ENCODE measurements around the gene MSH3.
"Not testable (repeated sequence)": the region's sequence is repeated elsewhere in the genome, so short reads cannot be mapped to it uniquely, and the experiment has no call there.

The MSH3 gene

GRCh38 chr5:80725446-80725845, 71.0 kb downstream of the MSH3 start:
- no peaks in the 10 kb centered on the region for H3K4me1 Mint-ChIP-seq (ENCODE audit: low read depth in 2 of 2)
- ATAC-seq (replicated peaks) (no peak), DNase-seq (no peak)
- H3K27me3 Mint-ChIP-seq: no peaks in the 10 kb centered on the region
- H3K9me3 Mint-ChIP-seq: no peaks in the 10 kb centered on the region
- no peak overlapping the region for H3K4me3 Mint-ChIP-seq
- no peak overlapping the region for H3K27ac Mint-ChIP-seq
- peaks cover 12% of the 10 kb centered on the region for H3K36me3 Mint-ChIP-seq (ENCODE audit: insufficient read depth)

DNA sequence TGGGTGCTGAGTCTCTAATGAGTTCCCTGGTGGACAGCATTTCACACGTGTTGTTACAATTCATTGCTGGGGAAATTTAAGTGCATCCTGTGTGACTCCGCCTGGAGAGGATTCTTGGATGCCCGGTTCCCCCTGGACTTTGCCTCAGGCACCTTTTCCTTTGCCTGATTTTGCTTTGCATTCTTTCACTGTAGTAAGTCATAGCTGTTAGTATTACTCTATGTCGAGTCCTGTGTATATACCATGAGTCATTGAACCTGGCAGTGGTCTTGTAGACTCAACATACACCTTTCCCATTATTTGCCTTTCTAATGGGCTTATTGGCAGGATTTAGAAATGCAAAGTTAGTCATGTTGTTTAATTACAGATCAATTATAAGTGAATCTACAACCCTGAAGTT, 82.3 kb downstream of the MSH3 start:
- no peaks in the 10 kb centered on the region for H3K9me3 Mint-ChIP-seq
- no peak for DNase-seq
- H3K36me3 Mint-ChIP-seq (ENCODE audit: insufficient read depth): no peaks in the 10 kb centered on the region
- no peak for ATAC-seq (replicated peaks)
- H3K4me1 Mint-ChIP-seq (ENCODE audit: low read depth in 2 of 2): peaks cover 15 to 32% of the 10 kb centered on the region in 2 donors
- H3K27me3 Mint-ChIP-seq: no peaks in the 10 kb centered on the region
- H3K4me3 Mint-ChIP-seq: no peak overlapping the region
- no peak overlapping the region for H3K27ac Mint-ChIP-seq

DNA sequence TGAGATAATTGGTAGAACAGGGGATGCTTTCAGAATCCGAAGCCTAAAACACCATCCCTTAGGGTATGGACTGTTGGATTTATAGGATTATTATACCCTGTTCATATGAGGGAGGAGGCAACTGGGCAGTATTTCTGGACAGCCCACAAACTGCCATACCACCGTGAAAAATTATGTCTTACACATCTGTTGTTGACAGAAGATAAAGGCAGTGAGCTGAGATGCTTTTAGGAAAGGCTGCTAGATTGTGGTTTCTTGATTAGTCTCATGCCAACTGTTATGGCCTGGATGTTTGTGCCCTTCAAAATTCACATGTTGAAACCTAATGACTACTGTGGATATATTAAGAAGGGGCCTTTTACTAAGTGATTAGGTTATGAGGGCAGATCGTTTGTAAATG, 84.0 kb downstream of the MSH3 start:
- Mint-ChIP-seq H3K27ac (peak overlapping the region; percentile 50 to 66), H3K36me3 (ENCODE audit: insufficient read depth) (peaks cover 4% of the 10 kb centered on the region), H3K4me1 (ENCODE audit: low read depth in 2 of 2) (peaks cover 15 to 35% of the 10 kb centered on the region in 2 donors), H3K9me3 (no peaks in the 10 kb centered on the region), H3K4me3 (no peak overlapping the region), H3K27me3 (no peaks in the 10 kb centered on the region)
- no peak for DNase-seq
- no peak for ATAC-seq (replicated peaks)

DNA sequence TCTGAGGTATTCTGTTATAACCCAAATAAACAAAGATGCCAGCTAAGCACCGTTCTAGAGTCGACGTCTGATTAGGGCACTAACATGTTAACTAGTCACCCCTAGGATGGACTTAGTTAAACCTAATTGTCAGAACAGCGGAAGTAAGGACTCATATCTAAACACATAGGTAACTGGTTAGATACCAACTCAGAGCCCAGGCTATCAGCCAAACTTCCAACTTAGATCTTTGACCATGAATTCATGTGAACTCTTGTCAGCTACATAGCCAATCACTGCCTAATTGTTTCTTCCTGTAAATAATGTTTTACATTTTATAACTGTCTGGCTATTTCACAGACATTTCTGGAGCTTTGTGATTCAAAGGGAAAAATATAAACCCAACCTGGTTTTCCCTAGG, 84.6 kb downstream of the MSH3 start:
- H3K27me3 Mint-ChIP-seq: no peaks in the 10 kb centered on the region
- no peak for ATAC-seq (replicated peaks)
- H3K36me3 Mint-ChIP-seq (ENCODE audit: insufficient read depth): peaks cover 4% of the 10 kb centered on the region
- peaks cover 15 to 35% of the 10 kb centered on the region in 2 donors for H3K4me1 Mint-ChIP-seq (ENCODE audit: low read depth in 2 of 2)
- H3K27ac Mint-ChIP-seq: peak overlapping the region; percentile 50 to 66
- no peak for DNase-seq
- H3K9me3 Mint-ChIP-seq: no peaks in the 10 kb centered on the region
- H3K4me3 Mint-ChIP-seq: no peak overlapping the region

GRCh38 chr5:80739496-80739895, 85.0 kb downstream of the MSH3 start:
- Mint-ChIP-seq H3K36me3 (ENCODE audit: insufficient read depth) (peaks cover 4% of the 10 kb centered on the region), H3K27me3 (no peaks in the 10 kb centered on the region)

DNA sequence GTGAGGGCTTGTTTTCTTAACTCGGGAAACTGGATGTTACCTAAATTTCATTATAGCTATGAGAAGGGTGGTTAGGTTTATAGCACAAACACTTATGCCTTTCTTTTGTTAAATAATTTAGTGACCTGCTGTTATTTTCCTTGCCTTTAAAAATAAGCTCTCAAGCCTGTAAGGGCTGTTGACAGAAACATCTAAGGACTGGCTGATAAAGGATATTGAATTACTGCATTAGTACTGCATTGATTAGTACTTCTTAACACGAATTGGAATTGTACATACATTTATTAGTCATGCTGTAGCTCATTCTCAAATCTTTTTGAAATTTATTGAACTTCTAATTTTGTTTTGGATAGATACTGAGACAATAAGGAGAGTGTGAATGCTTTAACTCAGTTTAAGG, 85.4 kb downstream of the MSH3 start:
- no peak overlapping the region for H3K4me3 Mint-ChIP-seq
- H3K27me3 Mint-ChIP-seq: no peaks in the 10 kb centered on the region
- H3K36me3 Mint-ChIP-seq (ENCODE audit: insufficient read depth): peaks cover 7% of the 10 kb centered on the region
- no peaks in the 10 kb centered on the region for H3K9me3 Mint-ChIP-seq
- DNase-seq (no peak), ATAC-seq (replicated peaks) (no peak)
- H3K27ac Mint-ChIP-seq: peak overlapping the region; percentile 66 to 94
- peaks cover 22 to 43% of the 10 kb centered on the region in 2 donors for H3K4me1 Mint-ChIP-seq (ENCODE audit: low read depth in 2 of 2)

More at GRCh38 chr5:80739496-80739895, 85.0 kb downstream of the MSH3 start:
- Mint-ChIP-seq H3K4me3 (no peak overlapping the region), H3K9me3 (no peaks in the 10 kb centered on the region), H3K4me1 (ENCODE audit: low read depth in 2 of 2) (peaks cover 18 to 39% of the 10 kb centered on the region in 2 donors), H3K27ac (peak overlapping the region; percentile 66 to 94)
- ATAC-seq (replicated peaks): no peak
- DNase-seq: no peak

- H3K36me3 Mint-ChIP-seq (ENCODE audit: insufficient read depth); H3K9me3 Mint-ChIP-seq; DNase-seq; ATAC-seq (replicated peaks); H3K27me3 Mint-ChIP-seq: not testable (repeated sequence)
- H3K4me1 Mint-ChIP-seq (ENCODE audit: low read depth in 2 of 2): peaks cover 26 to 45% of the 10 kb centered on the region in 2 donors
- peak overlapping the region in 1 of 2 donors; percentile 48 for H3K4me3 Mint-ChIP-seq
- H3K27ac Mint-ChIP-seq: peak overlapping the region; percentile 66 to 94
These were observed 86.0 kb downstream of the MSH3 start for GRCh38 chr5:80740488-80740887.

- Mint-ChIP-seq H3K4me3 (peak overlapping the region; percentile 48 to 79), H3K27ac (peak overlapping the region; percentile 66 to 94), H3K4me1 (ENCODE audit: low read depth in 2 of 2) (peaks cover 28 to 48% of the 10 kb centered on the region in 2 donors), H3K36me3 (ENCODE audit: insufficient read depth) (peaks cover 7% of the 10 kb centered on the region), H3K9me3 (no peaks in the 10 kb centered on the region), H3K27me3 (no peaks in the 10 kb centered on the region)
- ATAC-seq (replicated peaks) (peak; percentile 61), DNase-seq (no peak)
These were observed 86.5 kb downstream of the MSH3 start for GRCh38 chr5:80740999-80741398.

DNA sequence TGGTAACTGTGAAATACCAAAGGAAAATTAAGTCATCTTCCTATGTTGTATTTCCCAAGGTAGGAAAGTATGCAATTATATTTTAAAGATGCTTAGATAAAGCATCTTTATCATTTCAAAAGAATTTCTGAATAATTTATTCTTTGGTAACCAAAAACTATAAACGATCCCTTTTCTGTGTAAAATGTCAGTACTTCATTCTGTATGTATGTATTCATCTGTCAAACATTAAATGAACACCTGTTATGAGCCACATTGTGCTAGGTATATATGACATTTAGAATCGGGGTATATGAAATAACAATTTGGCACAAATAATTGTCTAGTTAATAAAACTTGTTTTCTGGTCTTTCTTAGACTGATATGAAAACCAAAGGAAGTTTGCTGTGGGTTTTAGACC, 89.7 kb downstream of the MSH3 start:
- peaks cover 24 to 32% of the 10 kb centered on the region in 2 donors for H3K4me1 Mint-ChIP-seq (ENCODE audit: low read depth in 2 of 2)
- H3K36me3 Mint-ChIP-seq (ENCODE audit: insufficient read depth): peaks cover 7% of the 10 kb centered on the region
- peak overlapping the region; percentile 13 to 20 for H3K27ac Mint-ChIP-seq
- no peaks in the 10 kb centered on the region for H3K9me3 Mint-ChIP-seq
- peak overlapping the region; percentile 1 to 27 for H3K4me3 Mint-ChIP-seq
- ATAC-seq (replicated peaks) (no peak), DNase-seq (no peak)
- no peaks in the 10 kb centered on the region for H3K27me3 Mint-ChIP-seq

DNA sequence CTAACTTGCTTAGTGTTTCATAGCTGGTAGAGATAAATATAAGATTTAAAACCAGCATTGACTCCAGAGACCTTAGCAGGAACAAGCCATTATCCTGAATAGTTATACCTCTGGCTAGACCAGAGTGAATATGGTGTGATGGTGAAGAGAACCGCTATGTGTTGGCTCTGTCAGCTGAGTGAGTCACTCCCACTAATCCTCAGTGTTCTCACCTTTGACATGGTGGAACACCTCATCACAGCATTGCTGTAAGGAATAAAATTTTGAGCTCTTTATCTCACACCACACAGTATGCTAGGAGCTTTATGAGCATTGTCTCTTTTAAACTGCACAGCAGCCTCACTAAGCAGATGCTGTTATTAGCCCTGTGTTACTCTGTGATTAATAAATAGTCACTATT, 91.0 kb downstream of the MSH3 start:
- peaks cover 24 to 27% of the 10 kb centered on the region in 2 donors for H3K4me1 Mint-ChIP-seq (ENCODE audit: low read depth in 2 of 2)
- peak overlapping the region in 1 of 2 donors; percentile 27 for H3K4me3 Mint-ChIP-seq
- H3K36me3 Mint-ChIP-seq (ENCODE audit: insufficient read depth): peaks cover 7% of the 10 kb centered on the region
- DNase-seq: no peak
- peak overlapping the region in 1 of 2 donors; percentile 67 for H3K27ac Mint-ChIP-seq
- peak; percentile 29 for ATAC-seq (replicated peaks)
- no peaks in the 10 kb centered on the region for H3K27me3 Mint-ChIP-seq
- H3K9me3 Mint-ChIP-seq: no peaks in the 10 kb centered on the region

DNA sequence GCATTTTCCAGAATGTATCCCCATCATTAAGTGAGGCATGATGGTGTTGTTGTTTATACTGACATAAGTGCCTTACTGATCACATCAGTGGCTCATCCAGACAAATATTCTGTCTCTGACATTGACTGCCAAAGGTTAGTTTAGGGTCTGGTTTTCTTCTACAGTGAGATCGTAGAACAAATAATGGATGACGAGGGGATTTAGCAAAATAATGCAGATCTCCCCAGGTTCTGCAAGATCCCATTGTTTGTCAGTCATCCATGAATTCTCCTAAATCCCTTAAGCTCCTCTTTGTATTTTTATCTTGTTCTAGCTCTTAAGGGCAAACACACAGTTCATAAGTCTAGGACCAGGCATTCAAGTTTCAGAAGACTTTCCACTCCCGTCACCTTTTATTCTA, 93.5 kb downstream of the MSH3 start:
- Mint-ChIP-seq H3K4me3 (no peak overlapping the region), H3K36me3 (ENCODE audit: insufficient read depth) (peaks cover 3% of the 10 kb centered on the region), H3K27ac (no peak overlapping the region), H3K9me3 (no peaks in the 10 kb centered on the region), H3K27me3 (no peaks in the 10 kb centered on the region), H3K4me1 (ENCODE audit: low read depth in 2 of 2) (peaks cover 13 to 16% of the 10 kb centered on the region in 2 donors)
- DNase-seq: no peak
- no peak for ATAC-seq (replicated peaks)

GRCh38 chr5:80752427-80752826, 98.0 kb downstream of the MSH3 start:
- Mint-ChIP-seq H3K4me3 (no peak overlapping the region), H3K27ac (peak overlapping the region in 1 of 2 donors; percentile 29), H3K36me3 (ENCODE audit: insufficient read depth) (peaks cover 6% of the 10 kb centered on the region), H3K9me3 (no peaks in the 10 kb centered on the region), H3K27me3 (no peaks in the 10 kb centered on the region), H3K4me1 (ENCODE audit: low read depth in 2 of 2) (peaks cover 24 to 31% of the 10 kb centered on the region in 2 donors)
- DNase-seq (no peak), ATAC-seq (replicated peaks) (no peak)

- Mint-ChIP-seq H3K27ac (peak overlapping the region in 1 of 2 donors; percentile 86), H3K27me3 (no peaks in the 10 kb centered on the region), H3K36me3 (ENCODE audit: insufficient read depth) (peaks cover 6% of the 10 kb centered on the region), H3K9me3 (no peaks in the 10 kb centered on the region), H3K4me3 (no peak overlapping the region), H3K4me1 (ENCODE audit: low read depth in 2 of 2) (peaks cover 32 to 40% of the 10 kb centered on the region in 2 donors)
- DNase-seq (no peak), ATAC-seq (replicated peaks) (no peak)
These were observed 99.3 kb downstream of the MSH3 start for GRCh38 chr5:80753712-80754111.

GRCh38 chr5:80754900-80755299, 100.4 kb downstream of the MSH3 start:
- peaks cover 39 to 50% of the 10 kb centered on the region in 2 donors for H3K4me1 Mint-ChIP-seq (ENCODE audit: low read depth in 2 of 2)
- H3K27me3 Mint-ChIP-seq: no peaks in the 10 kb centered on the region
- H3K4me3 Mint-ChIP-seq: peak overlapping the region; percentile 59 to 68
- ATAC-seq (replicated peaks): no peak
- peak overlapping the region; percentile 86 to 97 for H3K27ac Mint-ChIP-seq
- no peaks in the 10 kb centered on the region for H3K9me3 Mint-ChIP-seq
- DNase-seq: no peak
- H3K36me3 Mint-ChIP-seq (ENCODE audit: insufficient read depth): peaks cover 6% of the 10 kb centered on the region

Measured in effector memory CD8-positive, alpha-beta T cell (primary cell).